LHCN-M2 (cell line): ENCODE data around the gene PSMD9. TPM values are rescaled to one million over a fixed set of nuclear protein-coding genes. Genes with fewer than 3 reads are reported as not detected.

Experiments used
- DNase-seq: peaks from one replicate; pipeline ENCODE4 v3.0.0-alpha.2; 2012; ENCODE audit warnings: low read depth
- total RNA-seq: library from RNA; depleted of rRNA; stranded (reverse); fragments of >200 nt; gene quantifications from 2 replicates; pipeline ENCODE4 v1.2.3, GENCODE V29; 2014; rRNA removed

Gene PSMD9
- total RNA-seq, 1 experiment from 2014 or later: 110 TPM

- DNase-seq: no peak
These were observed 65.1 kb downstream of the PSMD9 start for GRCh38 chr12:121953695-121954094.

GRCh38 chr12:121955258-121956237, 67.0 kb downstream of the PSMD9 start:
- peak; percentile 19 for DNase-seq

- no peak for DNase-seq
These were observed 69.4 kb downstream of the PSMD9 start for GRCh38 chr12:121957861-121958515.

- DNase-seq: no peak
These were observed 70.1 kb downstream of the PSMD9 start for GRCh38 chr12:121958541-121959240.

GRCh38 chr12:121960541-121960940, 72.0 kb downstream of the PSMD9 start:
- DNase-seq: no peak

GRCh38 chr12:121961195-121961879, 72.7 kb downstream of the PSMD9 start:
- DNase-seq: no peak

GRCh38 chr12:121963341-121964018, 74.9 kb downstream of the PSMD9 start:
- no peak for DNase-seq

- DNase-seq: peak; percentile 64
These were observed 76.4 kb downstream of the PSMD9 start for GRCh38 chr12:121964813-121965643.

- DNase-seq: no peak
These were observed 78.4 kb downstream of the PSMD9 start for GRCh38 chr12:121966959-121967358.

Other genes starting within 250 kb of the PSMD9 start
- gene MORN3, start 219.1 kb upstream of the PSMD9 start, total RNA-seq: 0.06 TPM in 1 of 2 replicates, not detected in the other
- gene TMEM120B, start 176.0 kb upstream of the PSMD9 start, total RNA-seq: 13.0 and 13.6 TPM in 2 replicates
- 1.8 and 2.5 TPM in 2 replicates for gene RHOF, start 95.1 kb upstream of the PSMD9 start, total RNA-seq
- 2.2 and 2.9 TPM in 2 replicates for gene SETD1B, start 84.8 kb upstream of the PSMD9 start, total RNA-seq
- gene HPD, start 29.9 kb upstream of the PSMD9 start, total RNA-seq: 0.26 and 0.75 TPM in 2 replicates
- gene CFAP251, start 29.8 kb downstream of the PSMD9 start, total RNA-seq: 2.1 and 2.2 TPM in 2 replicates
- 3.1 and 5.7 TPM in 2 replicates for gene BCL7A, start 133.1 kb downstream of the PSMD9 start, total RNA-seq
- gene MLXIP, start 190.0 kb downstream of the PSMD9 start, total RNA-seq: 7.8 and 8.4 TPM in 2 replicates